ENCODE data around the gene GRAMD4. TPM values are rescaled to one million over a fixed set of nuclear protein-coding genes. Genes with fewer than 3 reads are reported as not detected.

GRAMD4 gene
- total RNA-seq, 2 experiments from 2014 or later = 46.9 to 52.4 TPM

- intact Hi-C loops (cut with micrococcal nuclease; ENCODE audit: unreplicated experiment) = no loop called here
- H3K4me3 ChIP-seq (ENCODE audit: low read depth, low read length, poor library complexity, severe bottlenecking) = no peak overlapping the region
- H3K79me2 ChIP-seq (ENCODE audit: insufficient read depth, low read depth, low read length) = no peaks in the 10 kb centered on the region
- BruUV-seq (replicated peaks) = no TSS peak
- peaks cover 41% of the 10 kb centered on the region for H3K4me1 ChIP-seq (ENCODE audit: insufficient read depth, low read length, poor library complexity, severe bottlenecking)
- no peaks in the 10 kb centered on the region for H3K9me2 ChIP-seq (ENCODE audit: insufficient read depth, low read length)
- no peak overlapping the region for H3K27ac ChIP-seq (ENCODE audit: low read depth, low read length, poor library complexity, severe bottlenecking)
- no peaks in the 10 kb centered on the region for H3K9me3 ChIP-seq (ENCODE audit: low read length)
- ChIA-PET POLR2A (interaction anchor here (0.6 kb wide), 1 partner anchor 319 kb away, joined by 5 read pairs; no protein-coding TSS in a partner anchor), CTCF (ENCODE audit: unreplicated experiment) (no interaction called here)
- no peak overlapping the region for H3K4me2 ChIP-seq (ENCODE audit: low read length)
- H4K20me1 ChIP-seq (ENCODE audit: insufficient read depth, low read length) = no peaks in the 10 kb centered on the region
- H2AFZ ChIP-seq (ENCODE audit: low read length) = no peak overlapping the region
- TF ChIP-seq EZH2phosphoT487 (IDR thresholded peaks at IDR 0.05; ENCODE audit: borderline replicate concordance, low read depth, low read length) (no peak), CTCF (conservative IDR thresholded peaks at IDR 0.05; ENCODE audit: low read length) (no peak)
- no peaks in the 10 kb centered on the region for H3K36me3 ChIP-seq (ENCODE audit: insufficient read depth, low read length)
- DNase-seq (ENCODE audit: low spot score) = no peak
These were observed 41.2 kb upstream of the GRAMD4 start for GRCh38 chr22:46578824-46579561.

- no peak overlapping the region for H3K4me2 ChIP-seq (ENCODE audit: low read length)
- intact Hi-C loops (cut with micrococcal nuclease; ENCODE audit: unreplicated experiment) = no loop called here
- no peaks in the 10 kb centered on the region for H3K79me2 ChIP-seq (ENCODE audit: insufficient read depth, low read depth, low read length)
- ChIA-PET POLR2A (interaction anchor here (0.7 kb wide), 1 partner anchor 895 kb away, joined by 4 read pairs; no protein-coding TSS in a partner anchor), CTCF (ENCODE audit: unreplicated experiment) (no interaction called here)
- H3K4me1 ChIP-seq (ENCODE audit: insufficient read depth, low read length, poor library complexity, severe bottlenecking) = peaks cover 41% of the 10 kb centered on the region
- no peak for TF ChIP-seq EZH2phosphoT487 (IDR thresholded peaks at IDR 0.05; ENCODE audit: borderline replicate concordance, low read depth, low read length)
- TF ChIP-seq CTCF (conservative IDR thresholded peaks at IDR 0.05; ENCODE audit: low read length) = no peak
- no peak for DNase-seq (ENCODE audit: low spot score)
- BruUV-seq (replicated peaks) = no TSS peak
- H3K36me3 ChIP-seq (ENCODE audit: insufficient read depth, low read length) = no peaks in the 10 kb centered on the region
- no peaks in the 10 kb centered on the region for H4K20me1 ChIP-seq (ENCODE audit: insufficient read depth, low read length)
- H3K27ac ChIP-seq (ENCODE audit: low read depth, low read length, poor library complexity, severe bottlenecking) = no peak overlapping the region
- H3K9me3 ChIP-seq (ENCODE audit: low read length) = no peaks in the 10 kb centered on the region
- no peak overlapping the region for H2AFZ ChIP-seq (ENCODE audit: low read length)
- no peaks in the 10 kb centered on the region for H3K9me2 ChIP-seq (ENCODE audit: insufficient read depth, low read length)
- H3K4me3 ChIP-seq (ENCODE audit: low read depth, low read length, poor library complexity, severe bottlenecking) = no peak overlapping the region
These were observed 40.3 kb upstream of the GRAMD4 start for GRCh38 chr22:46579751-46580449.
